ENCODE results near the gene CLIC4.

Gene CLIC4

GRCh38 chr1:24825174-24825573 is 79.9 kb downstream of the CLIC4 start:
- no peak for DNase-seq

GRCh38 chr1:24826510-24826909 is 81.3 kb downstream of the CLIC4 start:
- DNase-seq: no peak

DNA sequence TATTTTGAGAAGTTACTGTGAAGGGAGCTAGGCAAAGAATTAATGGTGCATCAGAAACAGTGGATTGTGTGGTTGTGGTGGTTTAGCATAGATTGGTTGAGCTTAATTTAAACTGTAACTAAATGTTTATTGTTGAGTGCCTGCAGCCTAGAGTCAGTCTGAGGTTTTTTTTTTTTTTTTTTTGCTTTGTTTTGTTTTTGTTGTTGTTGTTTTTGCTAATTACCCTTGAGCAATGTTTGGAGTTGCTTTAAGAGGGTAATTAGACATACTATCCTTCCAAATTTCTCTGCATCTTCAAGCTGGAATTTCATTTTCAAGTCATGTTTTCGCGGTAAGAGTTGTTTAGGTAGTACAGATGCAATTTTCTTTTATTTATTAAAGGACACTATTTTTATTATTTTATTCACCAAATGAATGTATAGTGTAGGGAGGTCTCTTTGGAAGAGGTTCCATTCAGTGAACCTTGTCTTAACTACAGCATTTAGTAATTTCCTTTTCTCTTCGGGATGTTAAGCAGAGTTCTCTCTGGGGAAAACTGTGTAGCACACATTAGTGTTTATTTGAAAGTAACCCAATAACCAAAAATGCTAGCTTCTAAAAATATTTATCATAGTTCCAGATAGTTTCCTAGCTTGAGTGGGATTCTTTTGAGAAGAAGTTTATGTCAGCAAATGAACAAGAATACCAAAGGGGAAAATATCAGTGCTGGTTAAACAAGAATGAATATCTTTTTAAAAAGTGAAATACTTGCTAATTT is 82.3 kb downstream of the CLIC4 start:
- no peak for DNase-seq

DNA sequence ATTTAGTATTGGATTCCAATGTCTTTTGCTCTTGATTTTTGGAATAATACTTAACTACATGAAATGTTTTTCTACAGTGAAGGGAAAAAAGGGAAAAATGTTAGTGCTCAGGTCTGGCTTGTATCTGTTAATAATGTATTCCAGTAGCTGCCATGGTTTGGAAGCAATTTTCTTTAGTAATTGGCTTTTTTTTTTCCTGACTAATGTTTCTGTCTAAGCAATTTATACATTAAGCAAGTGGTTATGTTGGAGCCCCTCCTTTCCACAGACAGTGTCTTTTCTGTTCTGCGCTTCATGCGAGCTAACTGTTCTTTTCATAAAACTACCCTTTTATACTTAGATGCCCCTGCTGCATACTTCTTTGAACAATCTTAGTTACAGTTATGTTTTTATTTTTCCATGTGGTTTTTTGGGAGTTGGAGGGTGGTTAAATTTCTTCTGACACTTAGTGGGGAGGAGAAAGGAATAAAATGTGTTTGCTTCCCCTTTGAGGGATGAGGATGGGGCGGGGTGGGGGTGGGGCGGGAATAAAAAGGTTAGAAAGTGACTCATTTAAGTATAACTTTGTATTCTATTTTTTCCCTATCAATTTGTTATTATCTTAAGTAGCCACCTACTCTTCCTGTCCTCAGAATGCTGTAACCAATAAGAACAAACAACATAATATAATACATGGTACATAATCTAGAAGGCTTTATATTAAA is 83.1 kb downstream of the CLIC4 start:
- no peak for DNase-seq

DNA sequence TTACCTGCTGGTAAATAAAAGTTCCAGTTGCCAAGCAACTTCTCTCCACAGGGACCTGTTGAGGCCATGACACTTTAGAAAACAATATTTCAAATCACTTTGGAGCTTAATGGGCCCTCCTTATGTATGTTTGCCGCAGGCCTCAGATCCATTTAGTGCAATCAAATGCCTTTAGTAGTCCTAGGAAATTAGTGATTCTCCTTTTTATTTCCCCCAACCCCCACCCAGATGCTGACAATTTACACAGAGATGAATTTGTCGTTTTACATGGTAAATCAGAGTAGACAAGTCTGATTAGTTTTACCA is 83.6 kb downstream of the CLIC4 start:
- no peak for DNase-seq

- DNase-seq: peak; percentile 85
Observed at GRCh38 chr1:24830680-24831272, 85.5 kb downstream of the CLIC4 start.

GRCh38 chr1:24841593-24841992 is 96.3 kb downstream of the CLIC4 start:
- DNase-seq: no peak

- DNase-seq: no peak
Observed at GRCh38 chr1:24846671-24847070, 101.4 kb downstream of the CLIC4 start.

GRCh38 chr1:24847995-24848881 is 103.0 kb downstream of the CLIC4 start:
- peak; percentile 94 for DNase-seq

GRCh38 chr1:24849672-24850295 is 104.5 kb downstream of the CLIC4 start:
- peak; percentile 66 for DNase-seq

DNA sequence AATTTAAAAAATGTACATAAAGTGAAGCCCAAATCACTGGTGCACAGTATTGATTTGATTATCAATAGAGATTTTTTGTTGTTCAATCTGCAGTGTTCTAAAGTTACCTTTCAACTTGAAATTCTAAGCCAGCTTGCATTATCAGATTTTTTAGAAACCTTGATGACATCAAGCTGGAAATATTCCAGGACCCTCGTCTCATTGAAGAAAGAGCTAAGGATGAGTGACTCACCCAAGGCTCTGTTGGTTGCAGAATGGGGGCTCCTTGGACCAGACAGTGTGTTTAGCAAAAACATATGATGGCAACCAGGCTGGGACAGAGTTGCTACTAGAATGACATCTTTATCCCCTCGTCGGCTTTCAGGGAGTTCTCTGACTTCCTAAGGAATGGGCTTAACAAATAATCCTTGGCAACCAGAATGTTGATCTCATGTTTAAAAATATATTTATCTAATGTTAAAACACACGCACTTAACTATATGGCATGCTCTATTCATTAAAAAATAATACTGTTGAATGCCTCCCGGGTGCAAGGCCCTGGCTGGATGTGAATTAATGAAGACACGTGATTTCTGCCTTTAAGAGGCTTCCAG is 105.2 kb downstream of the CLIC4 start:
- DNase-seq: no peak

DNA sequence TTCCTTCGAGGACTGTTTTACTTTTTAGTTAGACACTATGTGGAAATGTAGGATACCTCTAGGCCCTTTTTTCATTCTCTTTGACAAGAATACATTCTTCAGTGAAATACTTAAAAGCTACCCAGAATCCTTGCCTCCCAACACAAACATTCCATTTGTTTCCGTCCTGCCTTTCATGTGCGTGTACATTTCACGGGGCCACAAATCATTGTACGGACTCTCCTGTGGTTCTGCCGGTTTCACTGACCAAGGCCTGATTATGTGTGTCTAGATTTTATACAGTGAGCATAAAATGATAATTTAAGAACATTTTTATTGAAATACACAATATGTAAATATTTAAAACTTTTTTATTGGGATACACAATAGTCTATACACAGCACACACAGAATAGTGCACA is 108.4 kb downstream of the CLIC4 start:
- DNase-seq: no peak

DNA sequence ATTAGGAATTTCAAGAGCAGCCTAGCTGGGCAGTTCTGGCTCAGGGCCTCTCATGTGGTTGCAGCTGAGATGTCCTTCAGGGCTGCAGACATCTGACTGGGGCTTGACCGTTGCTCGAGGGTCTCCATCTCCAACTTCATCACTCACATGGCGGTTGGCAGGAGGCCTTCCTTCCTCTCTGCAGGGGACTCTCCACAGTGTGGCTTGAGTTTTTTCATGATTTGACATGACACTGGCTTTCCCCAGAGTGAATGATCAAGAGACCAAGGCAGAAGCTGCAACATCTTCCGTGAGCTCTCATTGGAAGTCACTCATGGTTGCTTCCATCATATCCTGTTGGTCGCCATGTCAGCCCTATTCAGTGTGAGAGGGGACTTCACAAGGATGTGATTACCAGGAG is 110.2 kb downstream of the CLIC4 start:
- DNase-seq: no peak

DNA sequence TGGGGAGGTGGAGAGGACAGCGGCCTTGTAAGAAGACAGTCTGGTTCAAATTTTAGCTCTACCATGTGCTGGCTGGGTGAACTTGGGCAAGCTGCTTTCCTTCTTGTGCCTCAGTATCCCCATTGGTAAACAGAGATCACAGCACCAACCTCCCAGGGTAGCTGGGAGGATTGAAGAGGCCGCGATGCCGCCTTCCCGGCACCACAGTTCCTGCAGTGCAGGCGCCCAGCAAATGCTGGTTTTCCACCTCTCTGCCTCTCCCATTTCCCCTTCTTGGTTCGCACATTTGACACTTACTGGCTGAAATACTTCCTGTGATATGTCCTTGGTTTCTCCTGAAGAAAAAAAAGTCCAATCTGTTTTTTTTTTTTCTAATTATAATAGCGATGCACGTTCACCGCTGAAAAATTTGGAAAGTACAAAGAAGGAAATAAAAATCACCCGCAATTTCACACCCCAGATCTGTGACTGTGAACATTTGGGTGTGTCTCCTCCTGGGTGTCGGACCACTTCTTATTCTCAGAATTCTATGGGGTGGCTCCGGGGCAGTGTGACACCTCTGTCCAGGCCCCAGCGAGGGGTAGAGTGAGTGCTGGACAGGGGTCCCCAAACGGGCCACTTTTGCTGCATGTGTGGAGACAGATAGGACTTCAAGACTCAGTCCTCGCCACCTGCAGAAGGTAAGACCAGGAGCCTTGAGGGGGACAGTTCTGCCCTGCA is 111.7 kb downstream of the CLIC4 start:
- no peak for DNase-seq

- no peak for DNase-seq
Observed at GRCh38 chr1:24857507-24858133, 112.4 kb downstream of the CLIC4 start.

- no peak for DNase-seq
Observed at GRCh38 chr1:24858277-24858676, 113.0 kb downstream of the CLIC4 start.

DNA sequence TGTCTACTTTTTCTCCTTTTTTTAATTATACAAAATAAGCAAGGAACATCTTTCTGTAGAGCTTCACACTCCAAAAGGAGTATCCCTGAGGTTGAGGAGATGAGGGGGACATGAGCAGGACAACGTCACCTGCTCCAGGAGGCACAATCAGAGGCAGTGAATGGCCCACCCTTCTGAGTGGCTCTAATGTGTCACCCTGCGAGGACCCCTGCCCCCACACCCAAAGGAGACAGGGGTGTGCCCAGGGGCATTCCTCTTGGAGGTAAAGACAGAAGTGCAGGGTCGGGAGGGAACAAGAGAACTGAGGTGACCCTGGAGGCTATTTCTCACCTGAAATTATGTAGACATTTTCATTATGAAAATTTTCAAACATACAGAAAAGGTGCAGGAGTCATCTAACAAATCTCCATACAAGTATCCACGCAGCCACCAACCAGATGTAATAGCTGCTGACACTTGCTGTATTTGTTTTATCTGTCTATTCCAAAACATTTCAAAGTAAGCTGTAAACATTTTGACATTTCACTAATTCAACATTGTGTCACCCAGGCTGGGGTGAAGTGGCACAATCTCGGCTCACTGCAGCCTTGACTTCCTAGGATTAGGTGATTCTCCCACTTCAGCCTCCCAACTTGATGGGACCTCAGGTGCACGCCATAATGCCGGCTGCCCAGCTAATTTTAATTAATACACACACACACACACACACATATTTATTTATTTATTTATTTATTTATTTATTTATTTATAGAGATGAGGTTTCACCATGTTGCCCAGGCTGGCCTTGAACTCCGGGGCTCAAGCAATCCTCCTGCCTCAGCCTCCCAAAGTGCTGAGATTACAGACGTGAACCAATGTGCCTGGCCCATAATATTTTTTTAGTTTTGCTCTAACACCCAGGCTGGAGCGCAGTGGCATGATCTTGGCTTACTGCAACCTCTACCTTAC is 114.1 kb downstream of the CLIC4 start:
- DNase-seq: no peak

DNA sequence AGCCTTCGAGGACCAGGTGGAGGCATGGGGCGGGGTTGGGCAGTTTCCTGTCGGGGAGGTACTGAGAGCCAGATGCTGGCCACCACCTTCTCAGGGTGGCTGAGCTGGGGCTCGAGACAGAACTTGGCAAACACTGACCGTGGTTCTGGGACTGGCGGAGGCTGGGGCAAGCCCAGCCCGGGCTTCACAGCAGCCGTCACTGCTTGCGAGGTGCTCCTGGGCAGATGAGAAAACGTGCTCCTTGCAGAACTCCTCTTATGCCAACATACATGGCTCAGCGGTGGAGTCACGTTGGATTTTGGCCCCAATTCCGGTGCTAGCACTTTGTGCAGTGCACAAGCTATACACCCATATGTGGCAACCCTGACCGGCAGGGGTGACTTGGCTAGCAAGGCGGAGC is 115.6 kb downstream of the CLIC4 start:
- DNase-seq: no peak

DNA sequence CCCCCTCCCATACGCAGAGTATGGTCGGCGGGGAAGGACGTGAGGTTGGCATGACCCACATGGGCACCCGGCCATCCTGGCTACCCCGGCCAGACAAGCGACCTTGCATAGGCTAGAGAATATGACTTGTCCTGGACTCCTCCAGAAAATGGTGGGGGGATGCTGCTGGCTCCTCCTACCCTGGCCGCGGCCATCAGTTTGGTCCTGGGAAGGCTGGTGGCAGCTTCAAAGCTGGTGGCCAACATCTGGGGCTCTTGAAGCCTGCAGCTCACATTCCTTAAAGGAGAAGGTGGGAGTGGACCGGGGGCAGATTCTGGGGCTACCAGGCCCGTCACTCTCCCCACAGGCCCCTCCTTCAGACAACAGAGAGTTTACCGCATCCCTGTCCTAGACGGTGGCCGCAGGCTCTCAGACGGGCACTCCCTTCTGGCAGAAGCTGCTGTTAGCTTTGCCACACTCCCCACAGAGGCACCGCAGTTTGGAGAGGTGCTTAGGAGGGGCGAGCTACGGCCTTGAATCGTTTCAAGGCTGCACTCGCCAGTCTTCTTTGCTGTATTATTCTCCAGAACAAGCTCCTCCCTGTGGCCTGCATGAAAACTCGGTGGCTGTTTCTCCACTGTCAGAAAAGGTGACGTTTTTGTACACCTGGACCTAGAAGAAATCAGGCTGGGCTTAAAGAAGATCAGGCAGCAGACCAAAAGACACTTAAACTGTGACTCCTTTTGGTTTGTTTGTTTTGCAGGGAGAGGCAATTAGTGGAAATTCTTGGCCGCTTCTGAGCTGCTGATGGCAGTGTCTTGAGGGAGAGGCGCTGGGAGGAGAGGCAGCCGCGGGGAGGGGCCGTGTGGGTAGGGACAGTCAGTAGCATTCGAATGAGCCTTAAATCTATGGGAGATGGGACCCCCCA is 116.8 kb downstream of the CLIC4 start:
- no peak for DNase-seq

All from hematopoietic multipotent progenitor cell treated with erythropoietin and hydrocortisone succinate and interleukin-3 and kit ligand, for 8 days (in vitro differentiated cells).